Liver (tissue), 9 donors: ENCODE measurements around the gene MEF2B. TPM values are rescaled to one million over a fixed set of nuclear protein-coding genes. Genes with fewer than 3 reads are reported as not detected.

Experiments
- DNase-seq: peaks from one replicate; pipeline ENCODE4 v3.0.0-alpha.2; 2017; ENCODE audit warnings: low spot score
- H3K27ac ChIP-seq, 2 donors: one replicate each; pipeline ENCODE4 v1.7.0; 2013; ENCODE audit warnings: inconsistent platforms in 2 of 2, low read length in 2 of 2, control low read depth in 1 of 2, low read depth in 1 of 2, mild to moderate bottlenecking in 1 of 2
- H3K27me3 ChIP-seq, 4 donors: one replicate each; pipeline versions ENCODE4 v1.6.1 to v1.7.0; 2013; ENCODE audit warnings: low read length in 3 of 4, inconsistent platforms in 1 of 4, mild to moderate bottlenecking in 1 of 4, moderate library complexity in 1 of 4; ENCODE audit not compliant: control insufficient read depth in 4 of 4, insufficient read depth in 4 of 4
- H3K36me3 ChIP-seq, 4 donors: one replicate each; pipeline versions ENCODE4 v1.6.1 to v1.7.0; 2013; ENCODE audit warnings: low read length in 3 of 4, mild to moderate bottlenecking in 3 of 4, low read depth in 1 of 4, moderate library complexity in 1 of 4; ENCODE audit not compliant: control insufficient read depth in 4 of 4, insufficient read depth in 3 of 4
- H3K4me1 ChIP-seq, 4 donors: one replicate each; pipeline versions ENCODE4 v1.6.1 to v1.7.0; 2013; ENCODE audit warnings: low read length in 3 of 4, mild to moderate bottlenecking in 3 of 4, moderate library complexity in 1 of 4; ENCODE audit not compliant: control insufficient read depth in 4 of 4, insufficient read depth in 4 of 4
- H3K4me3 ChIP-seq, 3 donors: one replicate each; pipeline versions ENCODE4 v1.6.1 to v1.7.0; 2013; ENCODE audit warnings: low read length in 3 of 3, control low read depth in 1 of 3, low read depth in 1 of 3, mild to moderate bottlenecking in 1 of 3
- H3K9ac ChIP-seq, 2 donors: one replicate each; pipeline ENCODE4 v1.7.0; 2013; ENCODE audit warnings: low read length in 2 of 2, mild to moderate bottlenecking in 2 of 2, moderate library complexity in 2 of 2, control low read depth in 1 of 2, low read depth in 1 of 2
- H3K9me3 ChIP-seq, 4 donors: one replicate each; pipeline versions ENCODE4 v1.6.1 to v1.7.0; 2013; ENCODE audit warnings: low read length in 3 of 4; ENCODE audit not compliant: control insufficient read depth in 4 of 4
- EGR1 ChIP-seq, 2 donors: IDR thresholded peaks; 2 replicates each; pipeline ENCODE4 v1.6.1; 2016 to 2018; ENCODE audit warnings: antibody characterized with exemption in 2 of 2, low read depth in 2 of 2
- FOXA1 ChIP-seq: IDR thresholded peaks from 2 replicates; pipeline ENCODE4 v1.6.1; 2016; ENCODE audit warnings: antibody characterized with exemption
- FOXA2 ChIP-seq: IDR thresholded peaks from 2 replicates; pipeline ENCODE4 v1.6.1; 2016; ENCODE audit warnings: antibody characterized with exemption
- GABPA ChIP-seq, 2 donors: IDR thresholded peaks in 1 of 2; conservative IDR thresholded peaks in 1 of 2; 2 replicates each; pipeline ENCODE4 v1.6.1; 2016; ENCODE audit warnings: antibody characterized with exemption in 2 of 2, mild to moderate bottlenecking in 1 of 2, moderate library complexity in 1 of 2
- HNF4A ChIP-seq, 2 donors: conservative IDR thresholded peaks; 2 replicates each; pipeline ENCODE4 v1.6.1; 2016; ENCODE audit warnings: antibody characterized with exemption in 2 of 2, mild to moderate bottlenecking in 2 of 2
- HNF4G ChIP-seq: IDR thresholded peaks from 2 replicates; pipeline ENCODE4 v1.6.1; 2016; ENCODE audit warnings: antibody characterized with exemption
- JUND ChIP-seq, 2 donors: IDR thresholded peaks; 2 replicates each; pipeline ENCODE4 v1.6.1; 2016; ENCODE audit warnings: antibody characterized with exemption in 2 of 2
- NR2F2 ChIP-seq: IDR thresholded peaks from 2 replicates; pipeline ENCODE4 v1.6.1; 2016; ENCODE audit warnings: antibody characterized with exemption
- RAD21 ChIP-seq, 2 donors: IDR thresholded peaks; 2 replicates each; pipeline ENCODE4 v1.6.1; 2016; ENCODE audit warnings: antibody characterized with exemption in 2 of 2, mild to moderate bottlenecking in 2 of 2
- RXRA ChIP-seq, 2 donors: IDR thresholded peaks; 2 replicates each; pipeline ENCODE4 v1.6.1; 2017 to 2018; ENCODE audit warnings: antibody characterized with exemption in 2 of 2, mild to moderate bottlenecking in 1 of 2
- SP1 ChIP-seq: IDR thresholded peaks from 2 replicates; pipeline ENCODE4 v1.6.1; 2018; ENCODE audit warnings: antibody characterized with exemption, mild to moderate bottlenecking
- TAF1 ChIP-seq: conservative IDR thresholded peaks from 2 replicates; pipeline ENCODE4 v1.6.1; 2016; ENCODE audit warnings: antibody characterized with exemption, mild to moderate bottlenecking
- YY1 ChIP-seq: IDR thresholded peaks from 2 replicates; pipeline ENCODE4 v1.6.1; 2016; ENCODE audit warnings: antibody characterized with exemption, mild to moderate bottlenecking
- WGBS: extraction: QIAGEN DNeasy Blood & Tissue Kit; methylation state at CpG from one replicate; pipeline ENCODE4 v1.1.7; 2013; 5-methylcytosine and 5-hydroxymethylcytosine counted together
- polyA plus RNA-seq, 2 donors: library from polyadenylated mRNA; stranded (reverse) in 1 of 2; unstranded in 1 of 2; fragments of 200-250 nt in 1 of 2; fragments of >200 nt in 1 of 2; fragmentation: Nextera tagmentation in 1 of 2; extraction: Ambion mirVana in 1 of 2; gene quantifications; one replicate each; pipeline versions ENCODE4 v1.2.1 to v1.2.3, GENCODE V29; 2013 to 2015
- total RNA-seq, 2 donors: library from RNA; depleted of rRNA; stranded (reverse); fragments of >200 nt; gene quantifications; one replicate each; pipeline ENCODE4 v1.2.3, GENCODE V29; 2014
- TF ChIP-seq, protein P1 (sequence below): IDR thresholded peaks from 2 replicates; pipeline ENCODE4 v1.6.1; 2016; ENCODE audit warnings: antibody characterized with exemption
- TF ChIP-seq, protein P2 (sequence below): IDR thresholded peaks from 2 replicates; pipeline ENCODE4 v1.6.1; 2016; ENCODE audit warnings: antibody characterized with exemption
- TF ChIP-seq, protein P3 (sequence below): IDR thresholded peaks from 2 replicates; pipeline ENCODE4 v1.6.1; 2016; ENCODE audit warnings: antibody characterized with exemption, mild to moderate bottlenecking
- TF ChIP-seq, protein P4 (sequence below): IDR thresholded peaks from 2 replicates; pipeline ENCODE4 v1.6.1; 2016; ENCODE audit warnings: antibody characterized with exemption
- TF ChIP-seq, protein P5 (sequence below): fragments of 150-350 bp; IDR thresholded peaks from 2 replicates; pipeline ENCODE4 v1.5.1; 2017; ENCODE audit warnings: improper control_type of control experiment, low read depth, low read length; ENCODE audit not compliant: missing input control
- donor health status: healthy.
- donor health status: healthy.
- donor health status: healthy.
- donor health status: healthy.
- donor health status: healthy.

Gene MEF2B
- total and polyA plus RNA-seq, 4 donors = 0.08 to 0.39 (median 0.30) TPM; not detected in 1

DNA sequence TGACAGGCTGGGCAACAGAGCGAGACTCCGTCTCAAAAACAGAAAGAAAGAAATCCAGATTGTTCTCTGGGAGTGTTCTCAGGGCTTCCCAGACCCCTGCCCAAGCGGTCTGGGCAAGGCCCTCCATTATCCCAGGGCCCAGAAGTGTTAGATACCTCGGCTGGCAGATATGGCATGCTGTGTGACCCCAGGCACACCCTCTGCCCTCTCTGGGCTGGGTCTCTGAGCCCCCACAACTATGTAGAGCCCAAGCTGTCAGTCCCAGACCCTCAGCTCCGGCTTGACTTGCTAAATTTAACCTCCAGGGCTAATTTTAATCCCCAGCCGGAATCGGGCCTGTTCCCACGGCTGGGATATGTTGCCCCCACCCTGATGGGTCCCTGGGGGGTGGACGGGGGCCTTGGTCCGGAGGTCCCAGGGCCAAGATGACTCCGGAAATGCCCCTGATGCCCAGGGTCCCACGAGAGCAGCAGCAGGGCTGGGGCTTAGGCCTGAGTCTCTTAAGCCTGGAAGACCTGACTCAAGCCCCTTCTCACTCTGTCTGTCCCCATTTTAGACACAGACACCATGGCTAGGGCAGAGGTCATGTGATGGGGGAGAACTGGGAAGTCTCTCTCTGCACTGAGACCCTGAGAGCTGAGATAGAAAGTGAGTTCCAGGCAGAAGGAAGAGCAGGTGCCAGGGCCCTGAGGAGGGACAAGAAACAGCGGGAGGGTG is 17.2 kb downstream of the MEF2B start (continued):
- TF ChIP-seq, protein P1, sequence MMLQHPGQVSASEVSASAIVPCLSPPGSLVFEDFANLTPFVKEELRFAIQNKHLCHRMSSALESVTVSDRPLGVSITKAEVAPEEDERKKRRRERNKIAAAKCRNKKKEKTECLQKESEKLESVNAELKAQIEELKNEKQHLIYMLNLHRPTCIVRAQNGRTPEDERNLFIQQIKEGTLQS = no peak
- TF ChIP-seq HNF4G (no peak), EGR1 (IDR thresholded peaks at IDR 0.05; ENCODE audit: low read depth in 2 of 2) (no peak), FOXA2 (no peak)
- TF ChIP-seq, protein P2, sequence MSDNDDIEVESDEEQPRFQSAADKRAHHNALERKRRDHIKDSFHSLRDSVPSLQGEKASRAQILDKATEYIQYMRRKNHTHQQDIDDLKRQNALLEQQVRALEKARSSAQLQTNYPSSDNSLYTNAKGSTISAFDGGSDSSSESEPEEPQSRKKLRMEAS = no peak

DNA sequence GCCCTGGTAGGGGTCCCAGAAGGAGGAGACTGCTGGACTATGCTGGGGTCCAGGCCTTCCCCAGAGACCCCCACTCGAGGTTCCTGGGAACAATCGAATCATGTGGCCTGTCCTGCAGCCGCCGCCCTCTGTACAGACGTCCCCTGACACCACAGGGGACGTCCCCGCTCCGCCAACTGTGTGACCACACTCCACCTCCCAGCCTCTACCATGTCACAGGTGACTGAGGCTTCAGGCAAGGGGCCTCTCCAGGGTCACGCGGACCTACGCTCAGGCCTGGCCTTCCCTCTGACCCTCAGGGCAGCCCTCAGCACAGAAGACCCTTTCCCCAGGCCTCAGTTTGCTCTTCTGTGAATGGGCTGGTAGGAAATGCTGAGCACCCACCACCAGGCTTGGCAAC is 18.6 kb downstream of the MEF2B start:
- WGBS = 89% methylated on average over 11 of the region's 11 CpGs
- no peak overlapping the region for H3K4me3 ChIP-seq
- TF ChIP-seq, protein P1 = no peak
- TF ChIP-seq, protein P2 = no peak
- no peak for TF ChIP-seq HNF4G
- H3K27ac ChIP-seq = no peak overlapping the region
- no peak overlapping the region for H3K9ac ChIP-seq
- H3K4me1 ChIP-seq = no peaks in the 10 kb centered on the region
- H3K36me3 ChIP-seq = peaks cover 0 to 18% (median 5%) of the 10 kb centered on the region in 4 donors
- no peak for DNase-seq
- no peaks in the 10 kb centered on the region for H3K9me3 ChIP-seq
- no peaks in the 10 kb centered on the region for H3K27me3 ChIP-seq

DNA sequence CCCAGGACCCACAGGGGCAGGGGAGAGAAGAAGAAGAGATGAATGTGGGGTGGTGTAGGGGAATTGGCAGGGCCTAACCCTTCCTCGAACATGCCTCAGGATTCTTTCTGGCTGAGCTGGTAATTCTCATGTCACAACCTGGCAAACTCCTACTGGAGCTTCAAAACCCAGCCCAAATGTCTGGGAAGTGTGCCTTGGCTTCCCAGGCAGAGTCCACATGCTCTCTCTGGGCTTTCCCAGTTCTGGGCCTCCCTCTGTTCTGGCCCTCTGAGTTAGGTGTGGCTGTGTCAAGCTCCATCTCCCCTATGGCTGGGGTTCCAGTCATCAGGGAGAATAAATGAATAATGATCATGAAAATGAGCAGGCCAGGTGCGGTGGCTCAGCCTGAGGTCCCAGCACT is 20.6 kb downstream of the MEF2B start:
- no peak for DNase-seq
- Histone ChIP-seq H3K36me3 (peaks cover 0 to 18% (median 5%) of the 10 kb centered on the region in 4 donors), H3K27ac (no peak overlapping the region), H3K9ac (no peak overlapping the region), H3K27me3 (no peaks in the 10 kb centered on the region), H3K9me3 (no peaks in the 10 kb centered on the region), H3K4me3 (no peak overlapping the region), H3K4me1 (no peaks in the 10 kb centered on the region)
- TF ChIP-seq, protein P1 = no peak
- TF ChIP-seq, protein P2 = no peak
- TF ChIP-seq HNF4G (no peak), NR2F2 (no peak), RAD21 (IDR thresholded peaks at IDR 0.05) (no peak), TAF1 (no peak), FOXA2 (no peak), JUND (IDR thresholded peaks at IDR 0.05) (no peak), GABPA (IDR thresholded peaks at IDR 0.05 in 1 of 2, conservative IDR thresholded peaks at IDR 0.05 in 1 of 2) (no peak), FOXA1 (no peak), HNF4A (conservative IDR thresholded peaks at IDR 0.05) (no peak), YY1 (no peak), SP1 (no peak), RXRA (IDR thresholded peaks at IDR 0.05) (no peak), EGR1 (IDR thresholded peaks at IDR 0.05; ENCODE audit: low read depth in 2 of 2) (no peak)
- TF ChIP-seq, protein P3, sequence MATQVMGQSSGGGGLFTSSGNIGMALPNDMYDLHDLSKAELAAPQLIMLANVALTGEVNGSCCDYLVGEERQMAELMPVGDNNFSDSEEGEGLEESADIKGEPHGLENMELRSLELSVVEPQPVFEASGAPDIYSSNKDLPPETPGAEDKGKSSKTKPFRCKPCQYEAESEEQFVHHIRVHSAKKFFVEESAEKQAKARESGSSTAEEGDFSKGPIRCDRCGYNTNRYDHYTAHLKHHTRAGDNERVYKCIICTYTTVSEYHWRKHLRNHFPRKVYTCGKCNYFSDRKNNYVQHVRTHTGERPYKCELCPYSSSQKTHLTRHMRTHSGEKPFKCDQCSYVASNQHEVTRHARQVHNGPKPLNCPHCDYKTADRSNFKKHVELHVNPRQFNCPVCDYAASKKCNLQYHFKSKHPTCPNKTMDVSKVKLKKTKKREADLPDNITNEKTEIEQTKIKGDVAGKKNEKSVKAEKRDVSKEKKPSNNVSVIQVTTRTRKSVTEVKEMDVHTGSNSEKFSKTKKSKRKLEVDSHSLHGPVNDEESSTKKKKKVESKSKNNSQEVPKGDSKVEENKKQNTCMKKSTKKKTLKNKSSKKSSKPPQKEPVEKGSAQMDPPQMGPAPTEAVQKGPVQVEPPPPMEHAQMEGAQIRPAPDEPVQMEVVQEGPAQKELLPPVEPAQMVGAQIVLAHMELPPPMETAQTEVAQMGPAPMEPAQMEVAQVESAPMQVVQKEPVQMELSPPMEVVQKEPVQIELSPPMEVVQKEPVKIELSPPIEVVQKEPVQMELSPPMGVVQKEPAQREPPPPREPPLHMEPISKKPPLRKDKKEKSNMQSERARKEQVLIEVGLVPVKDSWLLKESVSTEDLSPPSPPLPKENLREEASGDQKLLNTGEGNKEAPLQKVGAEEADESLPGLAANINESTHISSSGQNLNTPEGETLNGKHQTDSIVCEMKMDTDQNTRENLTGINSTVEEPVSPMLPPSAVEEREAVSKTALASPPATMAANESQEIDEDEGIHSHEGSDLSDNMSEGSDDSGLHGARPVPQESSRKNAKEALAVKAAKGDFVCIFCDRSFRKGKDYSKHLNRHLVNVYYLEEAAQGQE = no peak
- TF ChIP-seq, protein P4, sequence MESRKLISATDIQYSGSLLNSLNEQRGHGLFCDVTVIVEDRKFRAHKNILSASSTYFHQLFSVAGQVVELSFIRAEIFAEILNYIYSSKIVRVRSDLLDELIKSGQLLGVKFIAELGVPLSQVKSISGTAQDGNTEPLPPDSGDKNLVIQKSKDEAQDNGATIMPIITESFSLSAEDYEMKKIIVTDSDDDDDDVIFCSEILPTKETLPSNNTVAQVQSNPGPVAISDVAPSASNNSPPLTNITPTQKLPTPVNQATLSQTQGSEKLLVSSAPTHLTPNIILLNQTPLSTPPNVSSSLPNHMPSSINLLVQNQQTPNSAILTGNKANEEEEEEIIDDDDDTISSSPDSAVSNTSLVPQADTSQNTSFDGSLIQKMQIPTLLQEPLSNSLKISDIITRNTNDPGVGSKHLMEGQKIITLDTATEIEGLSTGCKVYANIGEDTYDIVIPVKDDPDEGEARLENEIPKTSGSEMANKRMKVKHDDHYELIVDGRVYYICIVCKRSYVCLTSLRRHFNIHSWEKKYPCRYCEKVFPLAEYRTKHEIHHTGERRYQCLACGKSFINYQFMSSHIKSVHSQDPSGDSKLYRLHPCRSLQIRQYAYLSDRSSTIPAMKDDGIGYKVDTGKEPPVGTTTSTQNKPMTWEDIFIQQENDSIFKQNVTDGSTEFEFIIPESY = no peak
- TF ChIP-seq, protein P5, sequence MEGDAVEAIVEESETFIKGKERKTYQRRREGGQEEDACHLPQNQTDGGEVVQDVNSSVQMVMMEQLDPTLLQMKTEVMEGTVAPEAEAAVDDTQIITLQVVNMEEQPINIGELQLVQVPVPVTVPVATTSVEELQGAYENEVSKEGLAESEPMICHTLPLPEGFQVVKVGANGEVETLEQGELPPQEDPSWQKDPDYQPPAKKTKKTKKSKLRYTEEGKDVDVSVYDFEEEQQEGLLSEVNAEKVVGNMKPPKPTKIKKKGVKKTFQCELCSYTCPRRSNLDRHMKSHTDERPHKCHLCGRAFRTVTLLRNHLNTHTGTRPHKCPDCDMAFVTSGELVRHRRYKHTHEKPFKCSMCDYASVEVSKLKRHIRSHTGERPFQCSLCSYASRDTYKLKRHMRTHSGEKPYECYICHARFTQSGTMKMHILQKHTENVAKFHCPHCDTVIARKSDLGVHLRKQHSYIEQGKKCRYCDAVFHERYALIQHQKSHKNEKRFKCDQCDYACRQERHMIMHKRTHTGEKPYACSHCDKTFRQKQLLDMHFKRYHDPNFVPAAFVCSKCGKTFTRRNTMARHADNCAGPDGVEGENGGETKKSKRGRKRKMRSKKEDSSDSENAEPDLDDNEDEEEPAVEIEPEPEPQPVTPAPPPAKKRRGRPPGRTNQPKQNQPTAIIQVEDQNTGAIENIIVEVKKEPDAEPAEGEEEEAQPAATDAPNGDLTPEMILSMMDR = no peak
- WGBS = 96% methylated on average over 2 of the region's 2 CpGs
